GM18951 (cell line): ENCODE measurements around the gene PTGES.
"Not testable (repeated sequence)": the region's sequence is repeated elsewhere in the genome, so short reads cannot be mapped to it uniquely, and the experiment has no call there.

Experiments
- POLR2A ChIP-seq: IDR thresholded peaks from 4 replicates; pipeline ENCODE4 v1.6.1; 2011; ENCODE audit warnings: mild to moderate bottlenecking; ENCODE audit not compliant: insufficient read length, insufficient read depth; ENCODE audit errors: extremely low read depth
- in situ Hi-C: fragments of 300-500 bp; cut with MboI; formaldehyde crosslinking; loops from one replicate; pipeline ENCODE4 v1.12.0; 2022; ENCODE audit warnings: low sequenced_read_pairs, mixed read lengths, inconsistent platforms; ENCODE audit not compliant: unreplicated experiment

Gene PTGES

DNA sequence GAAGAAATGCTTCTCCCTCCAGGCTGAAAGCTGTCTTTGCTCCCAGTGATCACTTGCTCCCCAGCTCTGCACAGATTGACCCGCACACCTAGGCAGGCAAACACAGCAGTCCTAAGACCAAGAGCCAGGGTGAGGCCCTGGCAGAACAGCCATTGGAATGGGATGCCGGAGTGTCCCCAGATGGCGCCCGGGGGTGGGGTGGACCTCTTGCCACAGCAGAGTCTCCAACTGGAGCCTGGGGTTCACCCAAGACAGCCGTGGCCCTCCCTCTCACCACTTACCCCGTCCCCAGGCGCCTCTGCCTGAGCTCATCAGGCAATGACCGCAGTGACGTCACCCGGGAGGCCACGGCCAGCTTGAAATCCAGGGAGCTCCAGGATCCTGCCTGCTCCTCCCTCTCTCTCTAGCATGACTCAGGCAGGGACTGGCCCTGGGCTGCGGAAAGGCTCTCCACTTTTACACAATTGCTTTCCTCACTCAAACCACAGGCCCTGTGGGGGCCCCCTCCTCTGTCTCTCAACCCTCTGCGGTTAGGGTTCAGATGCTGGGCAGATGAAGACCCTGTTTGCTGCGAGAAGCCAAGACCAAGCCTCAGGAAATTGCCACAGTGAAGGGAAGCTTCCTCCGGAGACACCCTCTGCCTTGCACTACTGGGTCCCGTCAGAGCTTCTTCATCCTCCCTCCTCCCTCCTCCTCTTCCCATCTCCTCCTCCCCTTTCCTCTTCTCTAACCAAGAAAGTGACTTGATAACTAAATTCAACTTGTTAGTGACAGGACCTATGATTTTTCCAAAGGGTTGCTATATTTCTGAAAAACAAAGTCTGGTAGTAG is 24.3 kb upstream of the PTGES start:
- TF ChIP-seq POLR2A = no peak
- in situ Hi-C loops = loop anchor here (25.0 kb wide), 1 partner anchor 640 kb away; no protein-coding TSS in a partner anchor

DNA sequence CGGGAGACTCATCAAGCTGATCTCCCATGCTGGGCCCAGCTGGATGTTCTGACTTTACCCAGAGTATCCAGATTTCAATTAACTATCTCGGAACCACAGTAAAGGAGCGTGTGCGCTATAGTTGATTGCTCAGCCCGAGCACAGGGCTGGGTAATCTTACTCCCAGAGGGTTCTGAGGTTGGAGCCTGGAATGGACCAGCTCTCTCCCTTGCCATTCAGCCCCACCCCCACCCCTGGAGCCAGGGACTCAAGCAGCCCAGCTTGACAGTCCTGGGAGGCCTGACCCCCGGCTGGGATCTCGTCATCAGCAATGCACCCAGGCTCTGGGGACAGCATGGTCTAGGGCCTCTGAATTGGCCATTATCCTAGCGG is 23.7 kb upstream of the PTGES start:
- TF ChIP-seq POLR2A = no peak
- in situ Hi-C loops = loop anchor here (25.0 kb wide), 1 partner anchor 639 kb away; no protein-coding TSS in a partner anchor

DNA sequence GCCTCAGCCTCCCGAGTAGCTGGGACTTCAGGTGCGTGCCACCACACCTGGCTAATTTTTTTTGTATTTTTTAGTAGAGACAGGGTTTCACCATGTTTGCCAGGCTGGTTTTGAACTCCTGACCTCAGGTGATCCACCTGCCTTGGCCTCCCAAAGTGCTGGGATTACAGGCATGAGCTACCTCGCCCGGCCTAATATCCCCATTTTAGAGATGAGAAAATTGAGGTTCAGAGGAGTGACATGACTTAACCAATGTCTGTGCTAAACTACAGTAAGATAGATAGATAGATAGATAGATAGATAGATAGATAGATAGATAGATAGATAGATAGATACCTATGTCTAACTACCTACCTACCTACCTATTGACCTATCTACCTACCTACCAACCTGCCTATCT is 23.3 kb upstream of the PTGES start:
- in situ Hi-C loops = loop anchor here (25.0 kb wide), 1 partner anchor 639 kb away; no protein-coding TSS in a partner anchor

GRCh38 chr9:129775448-129775798 is 22.6 kb upstream of the PTGES start:
- no peak for TF ChIP-seq POLR2A

DNA sequence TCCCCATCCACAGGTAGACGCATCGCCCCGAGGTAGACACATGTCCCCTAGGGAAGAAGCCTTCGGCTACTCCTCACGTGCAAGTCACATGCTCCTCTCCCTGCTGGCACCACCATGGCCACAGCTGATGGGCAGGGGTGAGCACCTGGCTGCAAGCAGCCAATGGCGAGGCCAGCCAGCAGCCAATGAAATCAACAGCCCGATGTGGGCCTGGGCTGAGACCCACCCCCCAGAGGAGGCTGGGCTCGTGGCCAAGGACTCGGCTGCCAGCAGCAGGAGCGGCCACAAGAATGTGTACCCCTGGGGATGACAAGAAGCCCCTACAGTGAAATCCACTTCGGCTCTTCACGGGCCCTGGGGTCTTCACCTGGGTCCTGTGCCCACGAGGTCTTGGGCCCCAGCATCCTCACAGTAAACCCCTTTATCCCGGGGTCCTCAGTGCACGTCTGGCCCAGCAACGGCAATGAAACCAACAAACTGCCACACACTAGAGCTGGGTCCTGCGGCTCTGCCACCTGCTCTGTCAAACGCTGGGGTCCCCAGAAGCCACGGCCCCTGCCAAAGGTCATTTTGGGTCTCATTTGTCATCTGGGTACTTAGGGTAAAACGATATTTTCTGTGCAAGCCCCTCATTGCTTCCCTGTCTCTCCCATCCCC is 22.1 kb upstream of the PTGES start:
- in situ Hi-C loops = loop anchor here (25.0 kb wide), 1 partner anchor 638 kb away; no protein-coding TSS in a partner anchor
- no peak for TF ChIP-seq POLR2A

More at GRCh38 chr9:129775448-129775798, 22.6 kb upstream of the PTGES start:
- in situ Hi-C loops = loop anchor here (25.0 kb wide), 1 partner anchor 638 kb away; no protein-coding TSS in a partner anchor

- TF ChIP-seq POLR2A = no peak
- in situ Hi-C loops = no loop called here
Measured at GRCh38 chr9:129773262-129774048, 20.6 kb upstream of the PTGES start.

- no peak for TF ChIP-seq POLR2A
- in situ Hi-C loops = no loop called here
Measured at GRCh38 chr9:129770741-129771140, 17.9 kb upstream of the PTGES start.

DNA sequence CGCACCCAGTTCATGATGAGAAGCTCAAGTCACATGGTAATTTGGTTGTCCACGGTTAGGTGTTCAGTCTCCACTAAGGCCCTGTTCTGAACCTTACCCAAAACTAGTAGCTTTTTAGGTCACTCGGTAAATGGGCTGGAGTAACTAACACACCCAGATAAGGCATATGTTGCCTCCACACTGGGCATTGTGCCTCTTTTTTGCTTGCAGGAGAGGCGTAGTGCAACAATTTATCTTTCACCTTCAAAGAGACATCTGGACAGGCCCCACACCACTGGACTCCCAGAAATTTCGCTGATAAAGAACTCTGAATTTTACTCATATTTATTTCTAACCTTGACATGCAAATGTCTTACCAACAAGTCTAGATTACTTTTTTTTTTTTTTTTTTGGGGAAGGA is 16.8 kb upstream of the PTGES start:
- in situ Hi-C loops = no loop called here

DNA sequence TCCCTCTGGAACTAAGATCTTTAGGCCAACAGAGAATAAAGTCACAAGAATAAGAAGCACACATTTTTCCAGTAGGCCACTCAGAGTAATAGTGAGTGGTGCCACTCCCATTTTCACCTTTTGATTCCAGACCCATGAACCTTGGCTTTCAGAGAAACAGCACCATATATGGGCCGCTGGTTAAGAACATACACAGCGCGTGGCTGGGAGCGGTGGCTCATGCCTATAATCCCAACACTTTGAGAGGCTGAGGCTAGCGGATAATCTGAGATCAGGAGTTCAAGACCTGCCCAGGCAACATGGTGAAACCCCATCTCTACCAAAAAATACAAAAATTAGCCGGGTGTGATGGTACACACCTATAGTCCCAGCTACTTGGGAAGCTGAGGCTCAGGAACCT is 15.6 kb upstream of the PTGES start:
- no peak for TF ChIP-seq POLR2A
- in situ Hi-C loops = no loop called here

More for the DNA sequence above, 16.8 kb upstream of the PTGES start:
- no peak for TF ChIP-seq POLR2A

- TF ChIP-seq POLR2A = no peak
- in situ Hi-C loops = no loop called here
Measured at GRCh38 chr9:129765764-129766317, 13.0 kb upstream of the PTGES start.

DNA sequence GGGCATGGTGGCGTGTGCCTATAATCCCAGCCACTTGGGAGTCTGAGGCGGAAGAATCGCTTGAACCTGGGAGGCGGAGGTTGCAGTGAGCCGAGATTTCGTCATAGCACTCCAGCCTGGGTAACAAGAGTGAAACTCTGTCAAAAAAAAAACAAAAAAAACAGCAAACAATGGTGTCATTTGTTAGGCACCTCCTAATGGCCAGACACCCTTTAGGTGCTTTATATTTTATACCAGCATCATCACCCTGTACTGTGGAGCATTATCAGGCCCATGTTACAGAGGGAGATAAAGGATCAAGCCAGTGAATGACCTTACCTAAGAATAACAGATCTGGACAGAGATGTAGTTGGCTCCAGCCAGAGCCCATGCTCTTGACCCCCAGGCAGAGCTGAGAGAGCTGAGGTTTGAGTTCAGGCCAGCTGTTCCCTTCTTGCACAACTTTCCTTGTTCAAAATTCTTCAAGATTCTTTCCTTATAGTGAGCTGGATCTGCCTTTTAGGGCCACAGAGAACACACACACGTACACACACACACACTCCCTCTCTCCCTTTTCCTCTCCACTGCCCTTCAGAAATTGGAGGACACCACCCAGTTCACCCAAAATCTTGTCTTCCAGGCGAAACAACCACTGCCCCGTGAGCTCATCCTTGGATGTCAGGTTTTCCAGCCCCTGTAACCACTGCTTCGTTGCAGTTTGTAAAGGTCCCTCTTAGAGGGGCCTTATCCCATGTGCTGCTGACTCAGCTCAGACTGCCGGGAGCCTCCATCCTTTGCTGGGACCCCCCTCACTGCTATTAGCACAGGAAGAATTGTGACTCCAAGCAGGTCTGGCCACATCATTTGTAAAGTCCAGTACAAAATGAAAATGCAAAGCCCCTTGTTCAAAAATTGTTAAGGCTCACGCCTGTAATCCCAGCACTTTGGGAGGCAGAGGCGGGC is 10.4 kb upstream of the PTGES start:
- TF ChIP-seq POLR2A = no peak
- in situ Hi-C loops = no loop called here

DNA sequence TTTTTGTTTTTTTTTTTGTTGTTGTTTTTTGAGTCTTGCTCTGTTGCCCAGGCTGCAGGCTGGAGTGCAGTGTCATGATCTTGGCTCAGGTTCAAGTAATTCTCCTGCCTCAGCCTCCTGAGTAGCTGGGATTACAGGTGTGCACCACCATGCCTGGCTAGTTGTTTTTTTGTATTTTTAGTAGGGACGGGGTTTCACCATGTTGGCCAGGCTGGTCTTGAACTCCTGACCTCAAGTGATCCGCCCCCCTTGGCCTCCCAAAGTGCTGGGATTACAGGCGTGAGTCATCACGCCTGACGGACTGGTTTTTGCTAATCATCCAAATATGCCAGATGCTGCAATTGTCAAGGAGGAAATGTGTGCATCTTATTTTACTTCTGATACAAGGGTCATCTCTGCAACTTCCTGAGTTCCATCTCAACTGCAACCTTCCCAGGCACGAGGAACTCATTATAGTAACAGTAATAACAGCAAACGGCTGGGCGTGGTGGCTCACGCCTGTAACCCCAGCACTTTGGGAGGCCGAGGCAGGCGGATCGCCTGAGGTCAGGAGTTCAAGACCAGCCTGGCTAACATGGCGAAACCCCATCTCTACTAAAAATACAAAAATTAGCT is 9.6 kb upstream of the PTGES start:
- in situ Hi-C loops = not testable (repeated sequence)
